Spinal cord (tissue), 10 donors: ENCODE data around the gene ZNF532. TPM values are rescaled to one million over a fixed set of nuclear protein-coding genes. Genes with fewer than 3 reads are reported as not detected.

Experiments
- DNase-seq, 6 donors: peaks; one replicate each; pipeline versions ENCODE4 v3.0.0 to v3.0.0-alpha.2; 2013 to 2015; ENCODE audit warnings: low spot score in 6 of 6, low read depth in 4 of 6
- H3K27ac ChIP-seq: one replicate; pipeline ENCODE4 v1.5.1; 2013; ENCODE audit warnings: low read depth, low read length, control low read depth
- H3K27me3 ChIP-seq: one replicate; pipeline ENCODE4 v1.6.1; 2013; ENCODE audit warnings: low read length; ENCODE audit not compliant: control insufficient read depth, insufficient read depth
- H3K36me3 ChIP-seq: one replicate; pipeline ENCODE4 v1.6.1; 2013; ENCODE audit warnings: low read length; ENCODE audit not compliant: control insufficient read depth, insufficient read depth
- H3K4me1 ChIP-seq: one replicate; pipeline ENCODE4 v1.6.1; 2013; ENCODE audit warnings: low read length; ENCODE audit not compliant: control insufficient read depth, insufficient read depth
- H3K4me3 ChIP-seq: one replicate; pipeline ENCODE4 v1.5.1; 2013; ENCODE audit warnings: low read depth, low read length, control low read depth
- H3K9me3 ChIP-seq: one replicate; pipeline ENCODE4 v1.6.1; 2013; ENCODE audit warnings: low read length; ENCODE audit not compliant: control insufficient read depth, insufficient read depth
- WGBS: methylation state at CpG from one replicate; pipeline ENCODE4 v1.1.5; 2013; ENCODE audit warnings: missing lambda C conversion rate; ENCODE audit not compliant: insufficient coverage; 5-methylcytosine and 5-hydroxymethylcytosine counted together
- polyA plus RNA-seq, 2 donors: library from polyadenylated mRNA; unstranded; fragments of 120-200 nt; gene quantifications; one replicate each; pipeline ENCODE4 v1.2.1, GENCODE V29; 2013; ENCODE audit not compliant: insufficient read length in 2 of 2
- total RNA-seq, 2 donors: library from RNA; depleted of rRNA in 1 of 2; stranded (reverse); fragments of 120-200 nt in 1 of 2; fragments of >200 nt in 1 of 2; gene quantifications; one replicate each; pipeline versions ENCODE4 v1.2.3 to v1.2.4, GENCODE V29; 2013 to 2014
- donor health status: healthy.

ZNF532 gene
- total and polyA plus RNA-seq, 4 donors, result 106 to 147 (median 122) TPM

- Histone ChIP-seq H3K4me1 (peaks cover 2% of the 10 kb centered on the region), H3K27ac (no peak overlapping the region), H3K9me3 (no peaks in the 10 kb centered on the region), H3K4me3 (no peak overlapping the region), H3K27me3 (no peaks in the 10 kb centered on the region), H3K36me3 (peaks cover 24% of the 10 kb centered on the region)
- DNase-seq, result no peak
- WGBS, result 90% methylated on average over 4 of the region's 7 CpGs
These were observed 82.6 kb downstream of the ZNF532 start for GRCh38 chr18:58947136-58947732.

DNA sequence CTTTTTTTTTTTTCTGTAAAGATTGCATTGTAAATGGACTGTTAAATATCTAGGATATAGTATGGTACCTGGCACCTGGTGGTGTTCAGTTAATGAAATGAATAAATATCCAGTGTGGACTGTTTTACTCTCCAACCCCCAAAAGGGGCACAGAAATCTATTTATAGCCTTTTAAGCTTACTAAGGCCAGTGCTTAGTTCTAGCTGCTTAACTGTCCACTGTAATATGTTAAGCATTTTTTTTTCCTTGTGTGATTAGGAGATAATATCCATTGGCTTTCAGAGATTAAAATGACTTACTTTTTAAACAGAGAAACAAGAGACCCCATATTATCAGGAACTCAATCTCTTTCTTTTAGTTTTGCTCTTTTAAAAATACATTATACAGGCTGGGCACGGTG, 84.4 kb downstream of the ZNF532 start:
- H3K27ac ChIP-seq, result no peak overlapping the region
- peaks cover 2% of the 10 kb centered on the region for H3K4me1 ChIP-seq
- no peak overlapping the region for H3K4me3 ChIP-seq
- H3K9me3 ChIP-seq, result no peaks in the 10 kb centered on the region
- H3K36me3 ChIP-seq, result peaks cover 22% of the 10 kb centered on the region
- H3K27me3 ChIP-seq, result no peaks in the 10 kb centered on the region
- WGBS, result 100% methylated on average over 1 of the region's 1 CpG
- DNase-seq, result no peak

- Histone ChIP-seq H3K9me3 (no peaks in the 10 kb centered on the region), H3K36me3 (peaks cover 14% of the 10 kb centered on the region), H3K27ac (no peak overlapping the region), H3K4me3 (no peak overlapping the region), H3K27me3 (no peaks in the 10 kb centered on the region), H3K4me1 (no peaks in the 10 kb centered on the region)
- WGBS, result 100% methylated on average over 1 of the region's 4 CpGs
- DNase-seq, result no peak
These were observed 87.5 kb downstream of the ZNF532 start for GRCh38 chr18:58951986-58952702.

GRCh38 chr18:58952858-58953257, 88.2 kb downstream of the ZNF532 start:
- no peak for DNase-seq
- Histone ChIP-seq H3K27me3 (no peaks in the 10 kb centered on the region), H3K4me3 (no peak overlapping the region), H3K36me3 (peaks cover 14% of the 10 kb centered on the region), H3K27ac (no peak overlapping the region), H3K9me3 (no peaks in the 10 kb centered on the region), H3K4me1 (no peaks in the 10 kb centered on the region)
- WGBS, result no CpG with 5 or more reads among the region's 3 CpGs

DNA sequence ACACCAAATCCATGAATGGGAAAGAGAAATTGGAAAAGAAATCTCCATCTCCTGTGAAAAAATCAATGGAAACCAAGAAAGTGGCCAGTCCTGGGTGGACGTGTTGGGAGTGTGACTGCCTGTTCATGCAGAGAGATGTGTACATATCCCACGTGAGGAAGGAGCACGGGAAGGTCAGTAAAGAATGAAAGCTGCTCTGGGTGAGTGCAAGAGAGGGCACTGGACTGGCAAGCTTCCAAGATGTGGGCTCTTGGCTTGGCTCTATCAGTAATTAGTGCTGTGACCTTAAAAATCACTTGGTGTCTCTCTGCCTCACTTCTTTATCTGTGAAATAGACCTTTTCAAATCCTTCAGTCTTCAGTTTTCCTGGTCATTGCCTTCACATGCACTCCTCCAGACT, 89.0 kb downstream of the ZNF532 start:
- WGBS, result 32% methylated on average over 3 of the region's 3 CpGs
- Histone ChIP-seq H3K9me3 (no peaks in the 10 kb centered on the region), H3K4me3 (no peak overlapping the region), H3K27me3 (no peaks in the 10 kb centered on the region), H3K4me1 (no peaks in the 10 kb centered on the region), H3K27ac (no peak overlapping the region), H3K36me3 (peaks cover 14% of the 10 kb centered on the region)
- peak in 1 of 6 donors; percentile 51 for DNase-seq

DNA sequence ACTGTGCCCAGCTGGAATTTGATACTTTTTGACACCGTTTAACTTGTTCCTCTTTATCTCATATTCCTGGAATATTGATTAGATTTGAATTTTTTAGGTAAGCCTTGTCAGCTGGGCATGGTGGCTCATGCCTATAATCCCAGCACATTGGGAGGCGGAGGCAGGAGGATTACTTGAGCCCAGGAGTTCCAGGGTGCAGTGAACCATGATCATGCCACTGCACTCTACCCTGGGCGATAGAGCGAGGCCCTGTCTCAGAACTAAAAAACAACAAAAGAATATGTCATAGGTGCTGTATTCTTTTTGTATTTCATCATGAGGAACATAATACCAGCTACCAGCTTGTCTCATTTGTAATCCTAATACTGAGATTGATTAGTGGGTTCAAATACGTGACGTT, 90.3 kb downstream of the ZNF532 start:
- WGBS, result 100% methylated on average over 2 of the region's 6 CpGs
- Histone ChIP-seq H3K4me1 (no peaks in the 10 kb centered on the region), H3K4me3 (no peak overlapping the region), H3K36me3 (peaks cover 15% of the 10 kb centered on the region), H3K27me3 (no peaks in the 10 kb centered on the region), H3K9me3 (no peaks in the 10 kb centered on the region), H3K27ac (no peak overlapping the region)
- no peak for DNase-seq

GRCh38 chr18:58955738-58956137, 91.1 kb downstream of the ZNF532 start:
- DNase-seq, result no peak
- Histone ChIP-seq H3K4me1 (no peaks in the 10 kb centered on the region), H3K27ac (no peak overlapping the region), H3K27me3 (no peaks in the 10 kb centered on the region), H3K9me3 (no peaks in the 10 kb centered on the region), H3K4me3 (no peak overlapping the region), H3K36me3 (peaks cover 17% of the 10 kb centered on the region)
- WGBS, result no CpG with 5 or more reads among the region's 4 CpGs

- no peak for DNase-seq
- Histone ChIP-seq H3K27ac (no peak overlapping the region), H3K4me1 (no peaks in the 10 kb centered on the region), H3K27me3 (no peaks in the 10 kb centered on the region), H3K9me3 (no peaks in the 10 kb centered on the region), H3K4me3 (no peak overlapping the region), H3K36me3 (peaks cover 17% of the 10 kb centered on the region)
- WGBS, result no CpG with 5 or more reads among the region's 3 CpGs
These were observed 94.0 kb downstream of the ZNF532 start for GRCh38 chr18:58958628-58959027.

DNA sequence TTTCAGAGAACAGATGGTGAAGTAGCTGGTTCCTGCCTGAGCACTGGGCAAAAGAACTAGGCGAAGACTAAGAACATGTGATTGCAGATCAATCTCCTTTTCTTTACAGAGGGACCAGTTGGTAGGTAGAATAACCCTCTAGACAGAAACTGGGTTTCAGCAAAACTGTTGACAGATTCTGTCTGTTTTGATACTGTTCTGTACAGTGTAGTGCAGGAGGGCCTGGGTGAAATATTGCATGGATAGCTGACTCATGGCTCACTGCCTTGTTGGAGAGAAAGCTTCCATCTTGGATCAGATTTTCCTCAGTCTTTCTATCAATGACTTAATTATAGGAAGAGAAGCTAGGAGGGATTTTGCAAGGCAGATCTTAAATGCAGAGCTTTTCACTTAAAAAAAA, 95.8 kb downstream of the ZNF532 start:
- Histone ChIP-seq H3K27ac (no peak overlapping the region), H3K36me3 (peaks cover 11% of the 10 kb centered on the region), H3K27me3 (no peaks in the 10 kb centered on the region), H3K9me3 (no peaks in the 10 kb centered on the region), H3K4me1 (no peaks in the 10 kb centered on the region), H3K4me3 (no peak overlapping the region)
- peak in 1 of 6 donors; percentile 45 for DNase-seq
- 100% methylated on average over 1 of the region's 1 CpG for WGBS
